NOMO-1 treated with dmso at 0.1 percent for 144 hours (cell line): ENCODE measurements around the gene TYW1B.
A peak's percentile ranks its signal among the peaks of the same experiment; 100 is the strongest.
"Not testable (repeated sequence)": the region's sequence is repeated elsewhere in the genome, so short reads cannot be mapped to it uniquely, and the experiment has no call there.

ENCODE experiments used
- DNase-seq: peaks from one replicate; lab custom pipeline; 2025; ENCODE audit not compliant: unreplicated experiment; lab: John Stamatoyannopoulos, UW

The TYW1B gene

DNA sequence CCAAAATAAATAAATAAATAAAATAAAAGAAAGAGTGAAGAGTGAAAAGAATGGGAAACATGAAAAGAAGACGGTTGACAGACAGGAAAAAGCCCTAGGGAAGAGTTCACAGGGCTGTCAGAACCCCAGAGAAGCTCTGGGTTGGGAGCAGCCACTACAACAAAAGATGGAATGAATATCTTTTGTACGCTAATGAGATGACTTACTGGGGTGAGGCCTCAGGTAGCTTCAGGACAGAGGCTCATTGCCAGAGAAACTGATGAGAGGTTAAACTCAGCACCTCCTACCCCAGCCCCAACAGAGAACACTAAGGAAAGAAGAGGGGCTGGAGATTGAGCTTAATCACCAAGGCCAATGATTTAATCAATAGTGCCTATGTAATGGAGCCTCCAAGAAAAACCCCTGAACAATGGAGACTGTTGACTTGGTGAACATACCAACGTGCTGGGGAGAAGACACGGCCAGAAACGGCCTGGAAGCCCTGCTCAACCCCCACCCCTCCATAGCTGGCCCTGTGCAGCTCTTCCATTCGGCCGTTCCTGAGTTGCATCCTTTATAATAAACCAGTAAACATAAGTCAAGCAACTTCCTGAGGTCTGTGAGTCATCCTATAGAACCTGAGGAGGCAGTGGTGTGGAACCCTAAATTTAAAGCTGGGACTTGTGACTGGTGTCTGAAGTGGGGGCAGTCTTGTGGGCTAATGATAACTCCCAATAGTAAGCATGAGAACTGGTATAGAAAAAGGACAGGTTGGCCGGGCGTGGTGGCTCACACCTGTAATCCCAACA, 11.4 kb downstream of the TYW1B start:
- not testable (repeated sequence) for DNase-seq

DNA sequence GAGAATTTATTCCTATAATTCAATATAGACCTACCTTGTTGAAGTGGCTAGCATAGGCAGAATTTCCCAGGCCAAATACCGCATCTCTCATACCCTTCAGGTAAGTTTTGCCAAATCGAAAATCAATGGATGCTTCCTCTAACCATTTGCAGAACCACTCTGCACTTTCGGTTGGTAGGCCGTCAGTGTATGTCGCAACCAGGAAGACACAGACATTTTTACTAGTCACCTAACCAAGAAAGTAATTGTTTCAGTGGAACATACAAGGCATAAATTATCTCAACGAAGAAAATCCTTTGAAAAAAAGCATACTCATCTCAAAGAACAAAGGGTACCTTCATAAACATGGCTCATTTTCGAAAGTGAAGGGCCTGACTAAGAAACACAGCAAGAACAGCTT, 17.6 kb downstream of the TYW1B start:
- DNase-seq: peak; percentile 85

DNA sequence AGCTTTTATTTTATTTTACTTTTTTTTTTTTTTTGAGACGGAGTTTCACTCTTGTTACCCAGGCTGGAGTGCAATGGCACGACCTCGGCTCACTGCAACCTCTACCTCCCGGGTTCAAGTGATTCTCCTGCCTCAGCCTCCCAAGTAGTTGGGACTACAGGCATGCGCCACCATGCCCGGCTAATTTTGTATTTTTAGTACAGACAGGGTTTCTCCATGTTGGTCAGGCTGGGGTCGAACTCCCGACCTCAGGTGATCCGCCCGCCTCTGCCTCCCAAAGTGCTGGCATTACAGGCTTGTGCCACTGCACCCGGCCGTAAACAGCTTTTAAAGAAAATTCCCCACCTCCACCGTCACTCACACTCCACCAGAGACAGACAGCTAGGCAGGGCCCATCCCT, 19.5 kb downstream of the TYW1B start:
- not testable (repeated sequence) for DNase-seq

DNA sequence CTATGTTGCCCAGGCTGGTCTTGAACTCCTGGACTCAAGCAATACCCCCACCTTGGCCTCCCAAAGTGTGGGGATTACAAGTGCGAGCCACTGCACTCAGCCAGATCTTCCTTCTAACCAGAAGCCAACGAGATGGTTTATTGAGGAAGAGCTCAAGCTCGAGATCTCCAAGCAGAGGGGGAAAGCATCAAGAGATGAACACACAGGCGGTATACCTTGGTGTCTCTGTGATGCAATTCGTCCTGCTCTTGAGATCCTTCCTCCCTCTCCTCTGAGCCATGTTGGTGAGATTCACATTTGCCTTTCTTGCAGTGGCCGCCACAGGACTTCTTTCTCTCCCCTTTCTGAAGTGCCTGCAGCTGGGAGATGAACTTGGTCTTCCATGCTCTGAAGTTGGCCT, 21.1 kb downstream of the TYW1B start:
- DNase-seq: peak; percentile 58

DNA sequence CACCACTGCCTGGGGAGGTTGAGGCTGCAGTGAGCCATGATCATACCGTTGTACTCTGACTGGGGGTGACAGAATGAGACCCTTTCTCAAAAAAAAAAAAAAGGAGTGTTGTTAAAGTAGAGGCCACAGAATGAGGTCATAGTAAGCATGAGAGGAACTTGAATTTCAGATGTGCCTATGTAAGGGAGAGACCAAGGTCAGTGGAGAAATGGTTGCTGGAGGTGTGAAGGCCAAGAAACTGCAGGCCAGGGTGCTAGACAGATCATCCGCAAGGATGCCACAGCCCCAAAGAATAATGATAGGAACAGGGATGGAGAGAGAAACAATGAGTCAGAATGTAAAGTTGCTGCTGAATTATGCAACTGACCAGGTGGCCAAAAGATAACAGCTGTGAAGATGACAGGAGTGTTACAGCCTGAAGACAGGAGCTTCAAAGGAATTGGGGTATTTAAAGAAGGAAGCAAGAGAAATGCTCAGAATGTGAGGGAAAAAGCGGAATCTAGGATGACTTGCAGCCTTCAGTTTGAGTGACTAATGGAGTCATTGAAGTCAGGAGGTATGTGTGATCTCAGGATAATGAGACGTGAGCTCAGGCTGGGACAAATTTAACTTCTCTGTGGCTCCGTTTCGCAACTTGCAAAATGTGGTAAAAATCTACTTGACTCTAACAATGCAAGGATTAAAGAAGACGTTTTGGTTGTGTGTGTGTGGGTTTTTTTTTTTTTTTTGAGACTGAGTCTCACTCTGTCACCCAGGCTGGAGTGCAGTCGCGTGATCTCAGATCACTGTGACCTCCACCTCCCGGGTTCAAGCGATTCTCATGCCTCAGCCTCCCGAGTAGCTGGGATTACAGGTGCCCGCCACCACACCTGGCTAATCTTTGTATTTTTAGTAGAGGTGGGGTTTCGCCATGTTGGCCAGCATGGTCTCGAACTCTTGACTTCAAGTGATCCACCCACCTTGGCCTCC, 22.2 kb downstream of the TYW1B start:
- DNase-seq: peak; percentile 100

DNA sequence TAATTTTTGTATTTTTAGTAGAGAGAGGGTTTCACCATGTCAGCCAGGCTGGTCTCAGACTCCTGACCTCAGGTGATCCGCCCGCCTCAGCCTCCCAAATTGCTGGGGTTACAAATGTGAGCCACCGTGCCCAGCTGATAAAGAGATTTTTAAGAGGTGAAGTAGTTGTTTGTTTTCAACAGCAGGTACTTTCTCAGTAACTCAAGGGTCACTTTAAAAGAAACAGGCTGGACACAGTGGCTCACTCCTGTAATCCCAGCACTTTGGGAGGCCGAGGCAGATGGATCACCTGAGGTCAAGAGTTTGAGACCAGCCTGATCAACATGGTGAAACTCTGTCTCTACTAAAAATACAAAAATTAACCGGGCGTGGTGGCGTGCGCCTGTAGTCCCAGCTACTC, 24.2 kb downstream of the TYW1B start:
- DNase-seq: not testable (repeated sequence)

DNA sequence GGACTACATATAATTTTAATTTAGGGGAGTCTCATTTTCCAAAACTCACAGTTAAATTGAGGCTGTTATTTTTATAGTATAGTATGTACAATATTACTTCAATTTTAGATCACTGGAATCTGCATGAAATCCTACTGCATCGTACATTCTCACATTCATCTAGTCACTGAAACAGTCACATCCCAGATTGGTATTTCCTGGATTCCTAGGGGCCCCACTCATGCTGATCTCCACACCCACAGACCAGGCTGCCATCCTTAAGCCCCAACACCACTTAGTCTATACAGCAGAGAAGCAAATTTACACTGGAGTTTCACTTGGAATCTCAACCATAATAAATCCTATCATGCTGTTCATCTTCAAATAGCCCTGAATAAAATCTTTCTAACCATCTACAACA, 26.4 kb downstream of the TYW1B start:
- not testable (repeated sequence) for DNase-seq

DNA sequence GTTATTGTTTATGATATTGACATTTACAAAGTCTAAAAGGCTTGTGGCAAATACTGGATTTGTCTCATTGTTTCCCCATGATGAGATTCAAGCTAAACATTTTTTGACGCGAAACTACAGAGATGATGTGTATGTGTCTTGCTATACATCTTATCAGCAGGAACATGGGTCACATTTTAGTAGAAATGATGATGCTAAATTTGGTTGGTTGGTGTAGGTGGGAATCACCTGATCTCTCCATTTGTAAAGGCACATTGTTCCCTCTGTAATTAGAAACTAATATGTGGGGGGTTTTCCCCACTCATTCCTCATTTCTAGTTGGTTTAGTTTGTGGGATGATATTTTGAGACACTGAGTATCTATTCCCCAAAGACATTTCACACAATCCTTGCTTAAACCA, 32.6 kb downstream of the TYW1B start:
- not testable (repeated sequence) for DNase-seq

DNA sequence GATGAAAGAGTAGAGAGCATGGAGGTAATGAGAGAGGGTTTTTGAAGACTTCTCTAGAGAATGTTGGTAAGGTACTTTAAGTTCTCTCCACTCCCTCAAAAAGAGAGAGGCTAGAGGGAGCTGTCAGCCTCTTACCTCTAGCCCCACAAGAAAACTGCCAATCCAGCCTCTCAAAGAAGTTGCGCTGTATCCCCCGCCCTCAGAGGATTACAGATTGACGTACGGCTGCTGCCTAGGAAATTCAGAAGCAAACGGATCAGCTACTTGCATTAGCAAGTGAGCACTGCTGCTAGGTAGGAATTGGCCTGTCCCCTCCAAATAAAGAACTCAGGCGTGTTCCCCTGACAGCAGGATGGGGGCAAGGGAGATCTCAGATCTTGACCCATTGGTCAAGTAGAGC, 34.2 kb downstream of the TYW1B start:
- DNase-seq: no peak

DNA sequence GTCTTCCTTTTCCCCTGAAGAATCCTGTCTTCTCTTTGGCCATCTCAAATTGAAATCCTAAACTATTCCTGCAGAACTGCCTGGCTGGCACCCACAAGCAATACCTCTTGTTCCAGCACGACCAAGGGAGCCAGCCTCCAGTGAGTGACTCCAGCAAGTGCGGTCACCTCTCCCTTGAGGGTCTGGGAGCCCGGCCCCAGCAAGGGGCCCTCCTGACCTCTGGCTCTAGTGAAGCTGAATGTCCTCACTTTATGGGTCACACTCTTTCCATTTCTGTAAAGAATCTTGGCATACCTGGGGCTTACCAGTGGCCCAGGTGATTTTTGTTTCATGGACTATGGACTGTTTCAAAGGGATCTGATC, 37.3 kb downstream of the TYW1B start:
- DNase-seq: not testable (repeated sequence)

DNA sequence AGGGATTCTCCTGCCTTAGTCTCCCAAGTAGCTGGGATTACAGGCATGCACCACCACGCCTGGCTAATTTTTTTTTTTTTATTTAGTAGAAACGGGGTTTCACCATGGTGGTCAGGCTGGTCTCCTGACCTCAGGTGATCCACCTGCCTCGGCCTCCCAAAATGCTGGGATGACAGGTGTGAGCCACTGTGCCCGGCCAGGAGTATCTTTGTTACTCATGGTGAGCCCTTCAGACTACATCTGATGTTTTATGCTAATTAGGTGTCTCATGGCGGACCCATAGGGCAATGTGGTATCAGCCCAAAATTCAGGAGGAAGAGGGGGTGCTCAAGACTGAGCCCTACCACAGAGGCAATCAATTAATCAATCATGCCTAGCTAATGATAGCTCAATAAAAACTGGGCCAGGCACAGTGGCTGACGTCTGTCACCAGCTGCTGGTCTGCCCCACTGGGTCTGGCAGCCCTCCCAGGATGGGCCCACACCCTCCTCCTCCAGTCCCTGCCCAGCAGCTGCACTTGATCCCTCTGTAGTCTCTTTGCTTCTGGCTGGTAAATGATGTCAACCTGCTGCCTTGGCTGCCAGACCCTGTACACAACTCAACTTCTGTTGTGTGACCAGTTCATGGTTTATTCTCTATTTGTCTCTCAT, 37.8 kb downstream of the TYW1B start:
- not testable (repeated sequence) for DNase-seq

DNA sequence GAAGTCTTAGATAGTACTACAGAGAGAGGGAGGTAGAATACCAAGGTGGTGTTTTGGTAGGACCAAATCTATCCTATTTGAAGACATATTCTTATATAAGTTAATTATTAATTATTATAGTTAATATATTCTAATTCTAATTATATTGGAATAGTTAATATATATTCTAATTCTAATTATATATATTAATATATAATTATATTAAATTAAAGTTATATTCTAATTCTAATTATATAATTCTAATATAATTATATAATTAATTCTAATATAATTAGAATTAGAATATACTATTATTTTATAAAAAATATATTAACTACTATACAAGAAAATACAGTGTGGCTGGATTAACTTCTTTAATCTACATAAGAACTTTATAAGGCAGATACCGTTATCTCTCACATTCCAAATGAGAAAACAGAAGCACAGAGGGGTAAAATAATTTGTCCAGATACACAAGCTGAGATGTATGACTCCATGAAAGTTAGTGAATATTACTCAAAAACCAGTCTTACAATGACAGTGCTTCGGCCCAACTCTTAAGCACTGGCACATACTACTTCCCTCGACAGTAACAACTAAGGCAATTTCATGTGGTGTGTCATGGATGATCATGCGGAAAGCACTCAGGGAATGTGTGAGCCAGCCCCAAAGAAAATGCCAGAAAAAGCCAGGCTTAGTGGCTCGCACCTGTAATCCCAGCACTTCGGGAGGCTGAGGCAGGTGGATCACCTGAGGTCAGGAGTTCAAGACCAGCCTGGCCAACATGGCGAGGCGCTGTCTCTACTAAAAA, 42.6 kb downstream of the TYW1B start:
- no peak for DNase-seq

DNA sequence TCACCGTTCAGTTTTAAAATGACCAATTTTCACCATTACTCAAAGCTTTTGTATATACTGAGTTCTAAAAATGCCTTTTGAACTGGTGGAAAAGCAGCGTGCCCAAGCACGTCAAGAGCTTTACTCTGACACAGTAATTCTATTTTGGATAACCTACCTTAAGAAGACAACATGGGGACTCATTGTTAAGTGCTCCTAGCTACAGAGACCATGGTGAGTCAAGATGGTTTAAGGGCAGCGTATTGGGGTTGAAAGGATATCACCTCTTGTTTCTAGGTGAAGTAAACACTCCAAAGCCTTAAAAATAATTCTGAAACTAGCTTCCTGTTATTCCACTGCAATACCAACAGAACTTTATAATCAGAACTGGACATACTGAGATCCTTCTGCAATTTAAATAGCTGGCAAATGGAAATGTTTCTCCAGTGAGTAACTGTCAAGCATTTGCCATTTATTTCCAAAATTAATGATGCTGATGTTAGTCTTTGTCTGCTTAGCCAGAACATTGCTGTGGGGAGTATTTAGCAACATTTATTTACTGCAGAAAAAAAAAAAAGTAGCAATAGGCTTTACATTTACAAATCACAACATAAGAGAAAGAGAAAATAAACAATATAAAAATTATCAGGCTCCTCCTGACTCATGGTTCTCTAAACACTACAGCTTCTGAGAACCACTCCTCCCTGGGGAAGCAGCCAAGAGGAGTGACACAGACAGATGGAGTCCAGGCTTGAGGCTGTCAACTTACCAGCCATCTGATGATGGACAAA, 44.2 kb downstream of the TYW1B start:
- DNase-seq: not testable (repeated sequence)

DNA sequence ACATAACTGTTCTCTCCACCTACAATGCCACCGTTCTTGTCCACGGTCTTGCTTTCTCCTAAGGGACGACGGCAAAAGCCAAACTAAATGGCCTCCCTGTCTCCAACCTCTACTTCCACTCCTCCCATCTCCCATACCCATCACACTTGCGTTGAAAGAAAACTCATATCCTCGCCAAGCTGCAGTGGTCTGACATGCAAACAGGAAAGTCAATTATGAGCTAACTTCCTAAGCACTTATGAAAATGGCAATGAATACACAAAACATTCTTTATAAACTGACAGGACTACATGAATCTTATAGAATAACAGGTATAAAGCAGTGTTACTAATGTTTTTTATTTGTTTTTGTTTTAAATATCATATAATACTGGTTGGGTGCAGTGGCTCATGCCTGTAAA, 46.4 kb downstream of the TYW1B start:
- no peak for DNase-seq

DNA sequence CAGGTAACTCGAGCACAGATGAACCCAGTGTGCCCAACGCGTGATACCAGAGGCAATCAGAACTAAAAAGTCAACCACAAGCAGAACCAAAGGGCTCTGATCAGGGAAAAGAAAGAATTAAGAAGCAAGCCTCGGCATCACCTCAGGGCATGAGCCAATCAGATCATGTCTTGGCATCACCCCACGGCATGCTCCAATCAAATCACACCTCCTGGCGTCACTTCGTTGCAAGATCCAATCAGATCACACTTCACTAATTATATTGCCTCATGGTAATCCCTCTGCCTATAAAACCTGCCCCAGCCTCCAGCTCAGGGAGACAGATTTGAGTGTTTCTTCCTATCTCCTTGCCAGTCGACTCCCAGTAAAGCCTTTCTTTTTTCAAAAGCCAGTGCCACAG, 46.8 kb downstream of the TYW1B start:
- DNase-seq: no peak

DNA sequence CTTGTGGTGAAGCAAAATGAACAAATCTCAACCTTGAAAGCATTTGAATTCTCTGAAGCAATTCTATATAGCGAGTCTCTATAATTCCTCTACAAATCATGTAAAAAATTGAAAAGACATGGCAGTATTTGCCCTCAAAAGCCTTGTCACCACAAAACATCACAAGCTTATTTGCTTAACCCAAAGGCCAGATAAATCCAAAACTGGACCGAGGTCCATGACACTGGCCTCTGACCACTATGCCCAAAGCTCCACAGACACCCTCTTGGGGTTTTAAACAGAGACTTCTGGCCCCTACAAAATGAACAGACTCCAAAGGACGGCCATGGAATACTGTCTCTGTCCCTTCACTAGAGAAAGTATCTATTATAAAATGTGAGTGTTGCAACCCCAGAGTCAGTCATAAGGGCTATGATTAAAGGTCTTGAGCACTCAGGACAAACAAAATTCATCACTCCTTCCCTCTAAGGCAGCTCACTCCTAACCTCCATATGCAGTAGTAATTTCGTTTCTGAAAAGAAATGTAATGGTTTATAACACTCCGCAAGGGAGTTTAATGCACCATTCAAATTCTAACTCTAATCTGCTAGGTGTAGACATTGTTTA, 47.6 kb downstream of the TYW1B start:
- DNase-seq: not testable (repeated sequence)

DNA sequence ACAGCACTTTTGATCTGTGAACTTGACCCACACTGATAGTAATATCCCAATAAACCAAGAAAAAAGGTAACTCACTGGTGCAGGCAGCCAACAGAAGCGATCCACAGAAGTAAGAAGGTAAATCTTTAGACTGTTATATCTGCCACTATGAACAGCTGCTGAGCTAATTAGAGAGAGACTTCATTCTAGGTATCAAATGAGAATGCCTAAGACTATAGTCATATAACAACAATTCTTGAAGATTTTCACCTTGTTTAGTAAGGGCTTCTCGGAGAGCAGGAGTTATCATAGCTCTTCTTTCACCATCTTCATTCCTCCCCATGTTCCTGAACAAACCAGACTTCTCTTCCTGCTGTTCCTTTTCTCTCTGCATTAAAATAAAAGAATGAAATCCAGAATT, 50.8 kb downstream of the TYW1B start:
- not testable (repeated sequence) for DNase-seq

DNA sequence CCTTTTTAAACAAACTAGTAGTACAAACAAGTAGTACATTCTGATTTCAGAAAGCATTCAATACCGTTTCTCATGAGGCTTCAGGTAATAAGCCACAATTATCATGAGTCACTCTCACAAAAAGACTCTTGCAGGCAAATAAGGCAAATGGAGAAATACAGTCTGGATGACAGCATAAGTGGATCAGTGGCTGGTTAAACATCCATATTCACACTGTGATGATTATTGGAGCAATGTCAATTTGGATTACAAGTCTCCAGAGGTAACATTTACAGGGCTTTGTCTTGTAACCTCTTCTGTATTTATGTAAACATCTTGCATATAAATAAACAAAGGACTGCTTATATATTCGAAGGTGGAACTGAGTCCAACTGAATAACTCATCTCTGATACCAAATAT, 55.4 kb downstream of the TYW1B start:
- DNase-seq: not testable (repeated sequence)

DNA sequence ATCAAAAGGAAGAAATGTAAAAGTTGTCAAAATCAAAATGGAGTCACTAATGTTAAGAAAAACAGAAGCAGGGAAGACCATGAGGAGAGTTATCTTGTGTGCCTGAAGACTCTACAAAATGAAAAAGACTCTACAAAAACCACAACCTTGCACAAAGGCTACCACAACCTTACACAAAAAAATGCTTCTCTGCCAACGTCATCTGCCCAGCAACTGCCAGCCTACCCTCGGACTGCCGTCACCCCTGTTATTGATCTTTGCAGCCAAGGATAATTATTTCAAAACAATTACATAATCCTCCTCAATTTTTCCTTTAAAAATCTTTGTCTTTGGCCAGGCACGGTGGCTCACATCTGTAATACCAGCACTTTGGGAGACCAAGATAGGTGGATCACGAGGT, 61.0 kb downstream of the TYW1B start:
- not testable (repeated sequence) for DNase-seq

DNA sequence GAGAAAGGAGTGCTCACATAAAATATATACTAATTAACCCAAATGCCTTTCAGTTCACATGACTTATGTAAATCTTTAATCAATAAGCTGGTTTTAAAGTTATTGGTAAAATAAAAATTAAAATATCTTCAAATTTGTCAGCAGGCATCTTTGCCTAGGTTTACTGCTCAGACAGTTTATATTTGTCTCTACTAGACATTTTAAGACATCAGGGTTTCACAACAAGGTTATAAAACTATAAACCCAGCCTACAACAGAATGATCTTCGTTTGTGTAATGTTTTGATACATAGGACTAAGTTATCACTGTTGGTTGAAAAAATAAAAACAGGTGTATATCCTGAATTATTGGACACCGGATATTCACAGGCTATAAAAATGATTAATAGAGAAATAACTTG, 67.4 kb downstream of the TYW1B start:
- no peak for DNase-seq
